T-helper 2 cell treated with Interferon-gamma antibody and Interleukin-4, amounts not matched to agents 100 ng/mL and 5 ng/mL, for 36 hours (primary cell): ENCODE measurements around the gene SLC2A6. TPM values are rescaled to one million over a fixed set of nuclear protein-coding genes. Genes with fewer than 3 reads are reported as not detected.

Experiments used
- intact Hi-C: fragments of 100-400 bp; cut with micrococcal nuclease; formaldehyde crosslinking; loops from one replicate; pipeline ENCODE4 v1.15.1; 2023
- total RNA-seq: library from RNA; stranded (reverse); gene quantifications from 2 replicates; pipeline ENCODE4 v1.2.3, GENCODE V29; 2022

SLC2A6 gene, protein sequence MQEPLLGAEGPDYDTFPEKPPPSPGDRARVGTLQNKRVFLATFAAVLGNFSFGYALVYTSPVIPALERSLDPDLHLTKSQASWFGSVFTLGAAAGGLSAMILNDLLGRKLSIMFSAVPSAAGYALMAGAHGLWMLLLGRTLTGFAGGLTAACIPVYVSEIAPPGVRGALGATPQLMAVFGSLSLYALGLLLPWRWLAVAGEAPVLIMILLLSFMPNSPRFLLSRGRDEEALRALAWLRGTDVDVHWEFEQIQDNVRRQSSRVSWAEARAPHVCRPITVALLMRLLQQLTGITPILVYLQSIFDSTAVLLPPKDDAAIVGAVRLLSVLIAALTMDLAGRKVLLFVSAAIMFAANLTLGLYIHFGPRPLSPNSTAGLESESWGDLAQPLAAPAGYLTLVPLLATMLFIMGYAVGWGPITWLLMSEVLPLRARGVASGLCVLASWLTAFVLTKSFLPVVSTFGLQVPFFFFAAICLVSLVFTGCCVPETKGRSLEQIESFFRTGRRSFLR
- total RNA-seq: 2.6 and 2.7 TPM in 2 replicates

DNA sequence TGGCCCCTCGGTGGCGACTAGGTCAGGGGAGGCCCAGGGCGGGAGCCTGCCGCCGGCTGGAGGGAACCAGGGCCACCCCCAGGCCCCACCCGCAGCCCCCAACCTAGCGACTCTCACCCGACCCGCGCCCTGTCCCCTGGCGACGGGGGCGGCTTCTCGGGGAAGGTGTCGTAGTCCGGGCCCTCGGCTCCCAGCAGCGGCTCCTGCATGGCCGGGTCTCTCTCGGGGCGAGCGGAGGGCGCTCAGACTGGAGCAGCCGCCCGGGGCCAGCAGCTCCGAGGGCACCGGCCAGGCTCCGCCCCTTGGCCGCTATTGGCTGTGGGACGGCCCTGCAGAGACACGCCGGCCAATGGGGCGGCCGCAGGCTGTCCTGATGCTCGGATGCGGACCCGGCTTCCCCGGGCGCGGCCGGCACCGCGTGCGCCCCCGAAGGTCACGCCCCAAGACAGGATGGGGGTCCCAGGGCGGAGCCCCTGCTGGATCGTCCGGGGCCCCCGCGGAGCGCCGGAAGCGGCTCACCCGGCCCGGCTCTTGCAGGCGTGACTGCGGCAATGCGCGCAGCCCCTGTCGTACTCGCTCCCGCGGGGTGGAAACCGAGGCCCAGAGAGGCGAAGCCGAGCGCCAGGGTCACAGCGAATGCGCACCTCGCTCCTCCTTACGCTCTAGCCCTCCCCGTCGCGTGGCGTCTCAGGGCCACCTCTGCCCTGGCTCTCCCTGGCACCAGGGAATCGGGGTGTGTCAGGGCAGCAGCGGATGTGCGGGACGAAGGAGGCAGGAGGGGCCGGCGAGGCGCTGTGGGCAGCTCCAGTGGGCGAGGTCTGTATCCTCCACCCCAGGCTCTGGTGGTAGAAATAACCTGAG is at the start of gene SLC2A6:
Gene SLC2A6 (minus strand): TSS at position 249 of the 861 bp plus-strand sequence. CDS start 40 bp downstream, at position 209.
- intact Hi-C loops: loop anchor here (1.0 to 2.0 kb wide), 2 partner anchors 20 to 61 kb away; partner anchors contain the start of genes CACFD1 and REXO4

DNA sequence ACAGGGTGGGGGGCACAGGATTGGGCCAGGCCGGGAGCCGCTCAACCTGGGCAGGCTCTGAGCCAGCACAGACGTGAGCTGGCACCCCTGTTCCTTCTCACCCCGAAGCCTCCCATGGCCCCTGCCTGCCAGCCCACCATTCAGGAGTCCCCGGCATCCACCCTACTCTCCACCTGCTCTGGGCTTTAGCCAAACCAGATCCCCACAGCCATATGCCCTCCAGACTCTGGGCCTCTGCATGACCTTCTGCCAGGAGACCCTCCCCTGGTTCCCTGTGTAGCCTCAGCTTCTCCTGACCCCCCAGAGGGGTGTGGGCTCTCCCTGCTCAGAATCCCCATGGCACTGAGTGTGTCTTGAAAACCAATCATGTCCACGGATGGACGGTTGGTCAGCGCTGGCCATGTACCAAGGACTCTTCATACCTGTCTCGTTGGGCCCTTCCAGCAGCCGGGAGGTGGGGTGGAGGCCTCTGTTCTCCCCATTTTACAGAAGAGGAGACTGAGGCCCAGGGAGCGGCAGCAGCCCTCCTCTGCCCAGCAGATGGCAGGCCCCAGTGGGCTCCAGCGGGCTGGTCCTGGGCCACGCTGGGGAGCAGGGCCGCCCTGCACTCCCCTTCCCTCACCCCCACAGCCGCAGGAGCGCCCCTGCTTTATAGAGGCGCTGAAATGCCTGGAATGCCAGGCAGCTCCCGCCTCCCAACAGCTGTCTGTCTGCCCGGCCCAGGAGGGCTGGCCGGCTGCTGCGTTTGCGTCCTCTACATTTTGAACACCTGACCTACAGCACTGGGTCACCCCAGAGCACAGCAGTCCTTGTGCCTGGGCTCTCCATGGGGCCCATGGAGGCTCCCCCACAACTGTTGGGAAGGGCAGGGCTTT is 49.3 kb upstream of the SLC2A6 start:
- intact Hi-C loops: no loop called here

DNA sequence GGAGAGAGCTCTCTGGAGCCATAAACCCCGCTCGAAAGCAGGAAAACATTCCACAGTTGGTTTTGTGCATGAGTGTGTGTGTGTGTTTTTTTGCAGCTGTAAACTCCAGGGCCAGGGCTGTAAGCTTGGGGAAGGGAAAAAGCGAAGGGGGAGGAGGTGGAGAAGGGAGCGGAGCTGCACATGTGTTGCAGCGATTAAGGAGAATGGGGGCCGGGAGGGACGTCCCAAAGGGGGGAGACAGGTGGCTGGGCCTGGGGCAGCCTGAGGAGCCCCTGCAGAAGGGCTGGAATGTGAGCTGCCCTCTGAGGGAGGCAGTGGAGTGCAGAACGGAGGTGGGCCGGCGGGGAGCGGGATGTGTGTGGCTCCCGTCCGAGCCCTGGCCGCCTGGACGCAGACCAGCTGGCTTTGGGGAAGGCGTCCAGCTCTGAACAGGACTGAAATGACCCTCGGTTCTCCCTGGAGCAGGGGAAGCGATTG is 48.6 kb upstream of the SLC2A6 start:
- intact Hi-C loops: no loop called here

DNA sequence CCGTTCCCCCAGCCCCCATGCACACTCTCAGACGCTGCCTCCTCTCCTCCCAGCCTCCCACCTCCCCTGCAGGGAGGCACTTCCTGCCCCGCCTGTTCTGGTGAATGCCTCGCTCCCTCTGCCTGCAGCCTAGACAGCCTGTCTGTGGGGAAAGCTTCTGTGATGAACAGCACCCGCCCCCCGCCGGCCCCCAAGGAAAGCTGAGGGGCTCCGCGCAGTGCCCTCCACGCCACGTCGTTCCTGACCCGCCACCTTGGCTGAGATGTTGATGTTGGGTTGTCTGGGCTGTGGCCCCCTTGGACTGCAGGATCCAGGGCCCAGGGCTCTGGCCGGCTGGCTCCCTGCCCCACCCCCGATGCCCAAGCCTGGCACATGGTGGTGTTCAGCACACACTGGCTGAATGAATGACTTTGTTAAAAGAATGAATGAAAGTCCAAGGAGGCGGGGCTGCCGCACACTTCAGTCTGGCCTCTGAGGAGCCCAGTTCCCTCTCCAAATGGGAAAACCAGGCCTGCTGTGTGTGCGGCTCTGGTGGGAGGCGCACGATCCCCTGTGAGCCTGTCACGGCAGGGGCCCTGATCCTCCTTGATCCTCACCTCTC is 47.9 kb upstream of the SLC2A6 start:
- intact Hi-C loops: no loop called here

DNA sequence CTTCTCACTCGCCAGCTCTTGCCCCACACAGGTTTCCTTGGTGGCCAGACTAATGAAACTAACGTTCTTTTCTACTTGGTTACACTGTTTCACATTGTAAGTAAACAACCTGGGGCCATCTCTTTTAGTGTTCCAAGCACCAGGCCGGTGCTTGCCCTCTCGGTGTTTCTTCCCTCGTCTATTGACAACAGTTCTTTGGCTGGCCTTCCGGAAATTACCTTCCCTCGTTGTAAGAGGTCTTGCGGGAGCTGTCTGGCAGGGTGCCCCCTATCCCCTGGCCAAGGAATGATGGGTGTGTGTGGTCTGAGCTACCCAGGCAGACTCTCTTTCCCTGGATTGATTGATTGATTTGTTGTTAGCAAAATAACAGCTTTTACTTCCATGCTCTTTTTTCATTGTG is 46.8 kb upstream of the SLC2A6 start:
- intact Hi-C loops: no loop called here

DNA sequence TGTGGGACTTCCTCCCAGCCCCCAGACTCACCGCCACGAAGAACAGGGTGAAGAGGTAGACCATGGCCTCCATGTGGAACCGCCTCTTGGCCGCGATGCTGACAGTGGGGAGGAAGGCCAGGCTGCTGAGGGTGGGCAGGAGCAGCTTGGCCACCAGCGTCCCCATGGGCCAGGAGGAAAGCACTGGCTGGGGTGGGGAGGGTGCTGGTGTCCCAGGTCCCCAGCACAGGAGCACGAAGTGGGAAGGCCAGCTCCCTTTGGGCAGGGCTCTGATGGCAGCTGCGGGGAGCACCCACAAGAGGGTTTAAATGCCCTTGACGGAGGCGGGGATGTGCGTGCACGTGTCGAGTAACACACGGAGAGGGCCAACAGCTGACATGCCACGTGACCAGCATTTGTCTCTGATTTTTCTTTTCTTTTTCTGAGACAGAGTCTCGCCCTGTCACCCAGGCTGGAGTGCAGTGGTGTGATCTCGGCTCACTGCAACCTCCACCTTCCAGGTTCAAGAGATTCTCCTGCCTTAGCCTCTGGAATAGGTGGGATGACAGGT is 45.9 kb upstream of the SLC2A6 start, which contains the start of gene MYMK:
Gene MYMK (minus strand): TSS at position 281 of the 550 bp plus-strand sequence. CDS start 115 bp downstream, at position 166.
- intact Hi-C loops: no loop called here

DNA sequence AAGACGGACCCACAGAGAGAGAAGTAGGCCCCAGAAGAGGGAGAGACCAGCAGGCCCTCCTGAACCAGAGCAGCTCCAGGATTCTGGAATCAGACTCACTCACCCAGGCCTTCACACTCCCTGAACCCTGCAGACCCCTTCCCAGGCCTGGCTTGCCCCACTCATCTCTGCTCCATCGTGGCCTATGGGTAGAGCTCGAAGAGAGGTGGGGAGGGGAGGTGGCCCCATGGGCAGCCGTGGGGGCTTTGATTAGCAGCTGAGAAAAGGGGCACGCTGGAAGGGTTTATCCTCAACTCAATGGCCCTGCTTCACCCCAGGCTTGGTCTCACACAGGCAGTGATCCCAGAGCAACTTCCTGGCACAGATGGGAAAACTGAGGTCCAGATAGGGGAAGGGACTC is 45.2 kb upstream of the SLC2A6 start:
- intact Hi-C loops: no loop called here

DNA sequence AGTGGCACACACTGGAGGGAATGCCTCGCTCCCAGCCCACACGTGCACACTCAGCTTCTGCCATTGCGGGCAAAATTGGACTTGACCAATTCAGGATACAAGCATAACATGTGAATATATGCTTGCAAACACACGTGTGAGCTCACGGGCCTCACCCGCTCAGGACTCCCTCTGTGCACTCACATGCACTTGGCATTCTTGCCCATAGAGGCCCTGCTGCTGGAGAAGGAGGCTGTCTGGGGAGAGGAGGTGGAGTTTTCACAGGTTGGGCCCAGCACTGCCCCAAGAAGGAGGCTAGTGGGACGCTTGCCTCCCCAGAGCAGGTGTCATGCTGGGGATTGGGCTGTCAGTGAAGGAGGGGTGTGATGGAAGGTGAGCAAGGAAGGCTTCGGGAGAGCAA is 44.2 kb upstream of the SLC2A6 start:
- intact Hi-C loops: no loop called here

DNA sequence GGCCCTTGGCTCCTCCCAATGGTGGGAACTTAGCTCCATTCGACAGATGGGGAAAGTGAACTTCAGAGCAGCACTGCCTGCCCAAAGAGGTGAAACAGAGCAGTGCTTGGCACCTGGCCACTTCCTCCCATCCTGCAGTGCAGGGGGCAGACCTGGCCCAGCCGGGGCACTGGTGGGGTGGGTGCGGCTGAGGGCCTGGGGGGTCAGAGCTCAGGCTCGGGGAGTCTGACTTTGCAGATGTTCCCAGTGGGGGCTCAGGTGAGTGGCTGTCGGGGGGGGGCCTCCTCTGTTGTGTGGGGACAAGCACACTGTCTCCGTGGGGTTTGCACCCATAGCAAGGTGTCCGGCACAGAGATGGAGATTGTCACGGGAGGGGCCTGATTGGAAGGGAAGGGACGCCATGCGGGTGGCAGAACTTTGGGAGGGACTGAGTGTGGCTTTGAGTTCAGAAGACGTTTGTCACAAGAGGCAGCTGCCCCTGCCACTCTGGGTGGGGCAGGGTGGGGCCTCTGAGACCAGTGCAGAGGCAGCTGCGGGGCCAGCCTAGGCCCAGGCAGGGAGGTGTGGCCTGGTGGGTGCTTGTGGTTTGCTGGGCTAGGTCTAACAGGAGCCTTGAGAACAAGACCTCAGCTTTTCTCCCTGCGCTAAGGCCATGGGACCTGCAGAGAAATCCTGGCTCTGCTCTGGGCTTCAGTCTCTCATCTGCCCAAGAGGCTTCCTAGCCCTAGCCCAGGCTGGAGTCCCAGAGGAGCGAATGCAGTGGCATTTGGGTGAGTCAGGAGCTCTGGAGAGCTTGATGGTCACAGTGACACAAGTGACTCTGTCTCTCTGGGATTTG is 43.4 kb upstream of the SLC2A6 start:
- intact Hi-C loops: no loop called here

DNA sequence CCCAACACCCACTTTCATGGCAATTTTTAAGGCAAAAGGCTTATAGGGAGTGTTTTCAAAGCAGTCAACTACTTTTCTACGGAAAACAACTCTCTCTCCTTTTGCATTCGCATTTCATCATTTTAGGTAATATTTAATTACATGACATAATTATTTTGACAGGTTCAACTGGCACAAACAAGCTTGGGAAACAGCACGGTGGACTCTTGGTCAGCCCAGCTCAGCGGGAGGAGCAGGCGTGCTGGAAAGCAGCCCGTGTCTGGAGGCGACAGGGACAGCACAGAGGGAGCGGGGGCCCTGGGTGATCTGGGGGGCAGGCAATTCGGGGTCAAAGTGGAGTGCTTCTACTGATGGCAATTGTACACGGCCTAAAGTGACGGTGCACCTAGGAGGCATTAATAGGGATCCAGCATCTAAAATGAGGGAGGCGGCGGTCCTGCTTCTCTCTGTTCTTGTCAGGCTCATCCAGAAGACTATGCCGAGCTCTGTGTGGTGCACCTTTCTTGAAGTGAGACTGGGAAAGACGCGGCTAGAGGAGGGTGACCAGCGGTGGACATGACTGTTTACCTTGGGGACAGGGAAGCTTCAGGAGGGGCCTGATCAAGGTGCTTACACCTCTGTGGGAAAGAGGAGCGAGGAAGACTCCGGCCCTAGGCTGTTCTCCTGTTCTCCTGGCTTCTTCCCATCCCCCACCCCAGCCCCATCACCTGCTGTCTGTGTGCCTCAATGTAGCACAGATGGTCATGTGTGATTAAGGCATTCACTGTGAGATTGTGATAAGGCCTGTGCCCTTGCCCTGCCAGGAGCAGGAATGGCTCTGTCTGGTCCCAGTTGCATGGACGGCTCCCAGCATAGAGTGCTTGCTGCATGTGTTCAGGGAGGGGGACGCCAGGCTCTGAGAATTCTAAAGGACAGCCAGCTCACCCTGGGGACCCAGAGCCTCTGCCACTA is 42.5 kb upstream of the SLC2A6 start:
- intact Hi-C loops: no loop called here

DNA sequence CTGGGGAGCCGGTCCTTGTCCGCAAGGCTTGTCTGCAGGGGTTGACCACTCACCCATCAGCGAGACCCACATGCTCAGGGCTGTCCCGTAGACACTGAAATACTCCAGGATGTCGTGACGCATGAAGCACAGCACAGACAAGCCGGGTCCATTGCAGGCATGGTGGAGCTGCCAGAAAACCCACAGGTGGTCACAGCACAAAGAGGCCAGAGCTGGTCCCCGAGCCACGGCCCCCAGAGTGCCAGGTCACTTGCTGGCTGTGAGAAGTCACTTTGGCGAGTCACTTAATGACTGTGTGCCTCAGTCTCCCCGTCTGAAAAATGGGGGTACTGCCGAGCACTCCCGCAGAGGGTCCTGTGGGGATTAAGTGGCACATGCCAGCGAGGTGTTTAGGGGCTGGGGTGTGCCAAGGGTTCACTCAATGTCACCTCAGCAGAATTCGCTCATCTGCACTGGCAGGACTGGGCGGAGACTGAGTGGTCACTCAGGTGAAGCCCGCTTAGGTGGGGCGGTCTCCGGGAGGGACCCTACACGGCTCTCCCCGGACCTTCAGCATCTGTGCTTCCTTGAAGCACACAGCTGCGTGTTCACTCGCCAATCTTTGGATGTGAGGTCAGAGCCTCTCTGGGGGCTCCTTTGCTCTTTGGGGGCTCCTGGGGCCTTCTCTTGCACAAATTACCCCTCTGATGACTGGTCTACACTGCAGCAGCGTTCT is 41.4 kb upstream of the SLC2A6 start:
- intact Hi-C loops: no loop called here

DNA sequence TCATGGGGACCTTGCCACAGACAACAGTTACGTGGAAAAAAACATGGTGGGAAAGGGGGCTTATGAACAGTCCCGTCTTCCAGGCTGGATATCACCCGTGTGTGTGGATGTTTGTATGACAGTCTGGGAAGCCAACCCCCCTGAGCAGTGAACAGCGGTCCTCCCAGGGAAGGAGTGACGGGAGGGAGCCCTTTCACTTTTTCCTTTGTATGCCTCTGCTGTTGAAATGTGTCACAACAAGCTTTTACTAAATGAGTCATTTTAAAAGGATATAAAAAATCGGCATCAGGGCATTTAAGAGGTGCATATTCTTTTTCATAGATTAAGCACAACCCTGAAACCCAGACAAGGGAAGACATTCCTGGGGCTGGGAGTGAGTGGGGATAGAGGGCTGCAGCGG is 40.8 kb upstream of the SLC2A6 start:
- intact Hi-C loops: no loop called here

DNA sequence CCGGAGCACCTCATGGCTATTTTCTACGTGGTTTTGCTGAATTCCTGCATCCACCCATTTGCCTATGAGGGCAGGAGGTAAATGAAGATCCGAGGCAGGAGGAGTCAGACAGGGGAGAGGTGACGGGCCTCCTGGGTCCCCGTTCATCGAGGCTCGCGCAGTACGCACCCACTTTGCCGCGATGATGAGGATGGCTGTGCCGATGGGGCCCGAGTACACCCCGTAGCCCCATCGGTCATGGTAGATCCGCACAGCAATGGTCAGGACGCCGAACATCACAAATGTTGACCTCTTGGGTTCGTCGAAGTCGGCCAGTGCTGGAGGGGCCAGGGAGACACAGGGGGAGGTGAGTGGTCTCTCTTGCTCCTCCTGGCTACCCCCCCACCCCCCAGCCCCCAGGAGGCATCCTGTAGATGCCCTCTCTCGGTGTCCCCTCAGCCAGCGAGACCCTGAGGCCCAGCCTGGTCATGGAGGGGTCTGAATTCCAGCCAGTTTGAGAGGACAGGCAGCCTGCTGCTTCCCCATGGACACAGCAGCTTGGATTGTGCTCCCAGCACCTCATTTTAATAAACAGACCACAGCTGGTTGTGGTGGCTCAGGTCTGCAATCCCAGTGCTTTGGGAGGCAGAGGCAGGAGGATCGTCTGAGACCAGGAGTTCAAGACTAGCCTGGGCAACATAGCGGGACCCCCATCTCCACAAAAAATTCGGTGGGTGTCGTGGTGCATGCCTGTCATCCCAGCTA is 40.0 kb upstream of the SLC2A6 start:
- intact Hi-C loops: no loop called here

DNA sequence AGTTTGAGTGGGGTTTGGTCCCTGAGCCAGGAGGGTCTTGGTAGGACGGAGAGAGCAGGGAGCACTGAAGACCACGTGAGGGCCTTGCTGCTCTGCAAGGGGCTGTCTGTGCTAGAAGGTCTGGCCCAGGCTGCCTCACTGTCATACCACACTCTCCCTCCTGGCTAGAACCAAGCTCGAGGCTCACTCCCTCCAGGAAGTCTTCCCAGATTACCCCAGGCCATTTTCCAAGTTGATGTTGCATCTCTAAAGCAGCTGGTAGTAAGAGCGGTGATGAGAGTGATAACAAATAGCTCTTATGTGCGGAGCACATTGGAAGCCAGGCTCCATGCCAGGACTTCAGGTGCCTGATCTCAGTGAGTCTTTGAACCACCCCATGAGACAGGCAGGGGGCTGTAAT is 39.3 kb upstream of the SLC2A6 start:
- intact Hi-C loops: no loop called here

DNA sequence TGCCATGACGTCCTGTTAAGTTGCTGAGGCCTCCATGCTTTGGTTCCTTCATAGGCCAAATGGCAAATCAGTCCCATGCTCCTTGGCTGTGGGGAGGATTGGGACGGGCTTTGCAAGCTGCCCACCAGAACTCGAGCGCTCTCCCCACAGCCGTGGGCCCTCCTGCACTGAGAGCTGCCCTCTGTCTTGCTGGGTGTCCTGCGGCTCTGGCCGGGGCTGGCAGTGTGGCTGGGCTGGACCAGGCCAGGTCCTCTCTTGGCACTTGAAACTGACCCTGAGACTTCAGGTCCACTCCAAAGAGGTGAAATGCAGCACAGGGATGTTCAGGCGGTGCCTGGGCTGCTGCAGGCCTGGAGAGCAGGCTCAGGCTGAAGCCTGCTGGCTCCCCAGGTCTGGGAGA is 38.8 kb upstream of the SLC2A6 start:
- intact Hi-C loops: no loop called here

DNA sequence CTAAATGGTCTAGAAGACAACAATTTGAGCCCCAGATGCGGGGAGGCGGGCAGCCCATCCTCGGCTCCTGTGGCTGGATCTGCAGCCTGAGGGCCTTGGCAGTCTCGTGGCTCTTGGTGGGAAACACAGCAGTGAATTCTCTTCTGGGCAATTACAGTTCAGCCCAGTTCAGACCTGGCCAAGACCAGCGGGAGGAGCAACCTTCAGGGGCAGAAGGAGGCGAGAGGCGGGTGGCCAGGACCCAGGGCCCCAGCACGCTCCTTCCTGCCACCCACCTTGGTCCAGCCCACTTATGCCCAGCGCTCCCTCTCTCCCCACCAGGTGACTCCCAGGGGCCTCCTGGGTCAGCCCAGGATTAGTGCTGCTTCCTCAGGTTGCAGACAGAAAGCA is 38.1 kb upstream of the SLC2A6 start:
- intact Hi-C loops: no loop called here
